GM12878 (cell line): Measurements from ENCODE around the gene TSR3. TPM values are rescaled to one million over a fixed set of nuclear protein-coding genes. Genes with fewer than 3 reads are reported as not detected.

Experiments
- ATAC-seq: fragments of 200-7000 bp; cut with Tn5 transposase; 3 replicates; pipeline ENCODE4 v1.9.1; 2020; ENCODE audit warnings: mild to moderate bottlenecking, moderate library complexity
- BruUV-seq: library from RNA; stranded (reverse); fragments of 400-500 nt; replicated peaks from 2 replicates; lab custom pipeline; 2021; lab: Mats Ljungman, UMichigan
- CTCF ChIA-PET: fragments of 300-600 bp; sonication (Branson Sonifier 250); formaldehyde crosslinking; extraction: SDS; loops from one replicate; lab custom pipeline; 2021; ENCODE audit warnings: inconsistent platforms; lab: Yijun Ruan, JAX
- POLR2A ChIA-PET: fragments of 350-600 bp; formaldehyde crosslinking; extraction: SDS; loops from one replicate; lab custom pipeline; 2021; ENCODE audit warnings: inconsistent platforms; lab: Charles Lee
- RAD21 ChIA-PET: fragments of 300-600 bp; sonication (Branson Sonifier 250); formaldehyde crosslinking; loops from one replicate; lab custom pipeline; 2023; ENCODE audit warnings: antibody characterized with exemption; ENCODE audit not compliant: unreplicated experiment; lab: Charles Lee
- SMC1A ChIA-PET: fragments of 300-600 bp; sonication (Branson Sonifier 250); formaldehyde crosslinking; loops from one replicate; lab custom pipeline; 2023; ENCODE audit not compliant: unreplicated experiment, uncharacterized antibody; lab: Charles Lee
- DNase-seq: peaks from one replicate; pipeline ENCODE4 v3.0.0-alpha.2; 2011; ENCODE audit warnings: low read depth, low spot score
- FAIRE-seq: peaks from 3 replicates; lab custom pipeline; 2011; peaks lifted over from hg19 to GRCh38; lab: Jason Lieb, UNC
- H2AFZ ChIP-seq: 2 replicates; pipeline ENCODE4 v1.6.0; 2011; ENCODE audit warnings: low read depth, low read length, control low read depth; ENCODE audit not compliant: control insufficient read depth
- H3K27ac ChIP-seq: 2 replicates; pipeline ENCODE4 v1.5.1; 2011; ENCODE audit warnings: control low read depth; ENCODE audit not compliant: control insufficient read depth, insufficient read depth
- H3K27me3 ChIP-seq, 2 experiments: replicated peaks in 1 of 2; 2 replicates each; pipeline versions ENCODE4 v1.6.0 to v1.6.1; 2011; ENCODE audit warnings: low read length in 1 of 2; ENCODE audit not compliant: control insufficient read depth in 2 of 2, insufficient read depth in 2 of 2
- H3K36me3 ChIP-seq, 2 experiments: 2 replicates each; pipeline ENCODE4 v1.5.1; 2011; ENCODE audit warnings: low read length in 1 of 2; ENCODE audit not compliant: control insufficient read depth in 2 of 2, insufficient read depth in 2 of 2
- H3K4me1 ChIP-seq: 2 replicates; pipeline ENCODE4 v1.6.1; 2011; ENCODE audit warnings: mild to moderate bottlenecking, low read length, moderate library complexity, mixed read lengths; ENCODE audit not compliant: control insufficient read depth, insufficient read depth
- H3K4me2 ChIP-seq: 2 replicates; pipeline ENCODE4 v1.6.0; 2011; ENCODE audit warnings: control low read depth; ENCODE audit not compliant: control insufficient read depth, insufficient read depth
- H3K4me3 ChIP-seq: fragments of 200-600 bp; sonication (generic); 2 replicates; pipeline ENCODE4 v1.5.1; 2016
- H3K79me2 ChIP-seq: 2 replicates; pipeline ENCODE4 v1.6.0; 2011; ENCODE audit warnings: low read length; ENCODE audit not compliant: control insufficient read depth, insufficient read depth
- H3K9ac ChIP-seq: 2 replicates; pipeline ENCODE4 v1.8.0; 2011; ENCODE audit warnings: low read length, control low read depth, mixed read lengths; ENCODE audit not compliant: control insufficient read depth, insufficient read depth
- H3K9me3 ChIP-seq: replicated peaks from 3 replicates; pipeline ENCODE4 v1.5.1; 2011; ENCODE audit warnings: mild to moderate bottlenecking, low read length; ENCODE audit not compliant: control insufficient read depth, insufficient read depth
- H4K20me1 ChIP-seq: 2 replicates; pipeline ENCODE4 v1.6.0; 2011; ENCODE audit not compliant: control insufficient read depth, insufficient read depth
- BHLHE40 ChIP-seq, 2 experiments: fragments of 450-650 bp in 1 of 2; IDR thresholded peaks; 2 replicates each; pipeline ENCODE4 v1.6.1; 2011 to 2017; ENCODE audit warnings: low read depth in 2 of 2, borderline replicate concordance in 1 of 2, improper control_type of control experiment in 1 of 2, low read length in 1 of 2, mild to moderate bottlenecking in 1 of 2
- CREB1 ChIP-seq: IDR thresholded peaks from 2 replicates; pipeline ENCODE4 v1.6.1; 2012; ENCODE audit warnings: low read depth, mild to moderate bottlenecking, inconsistent platforms
- DPF2 ChIP-seq: fragments of 450-650 bp; IDR thresholded peaks from 2 replicates; pipeline ENCODE4 v1.6.1; 2017; ENCODE audit warnings: mild to moderate bottlenecking
- E4F1 ChIP-seq: fragments of 450-650 bp; IDR thresholded peaks from 2 replicates; pipeline ENCODE4 v1.6.1; 2018; ENCODE audit warnings: borderline replicate concordance, mild to moderate bottlenecking; ENCODE audit not compliant: partially characterized antibody
- HDAC6 ChIP-seq: fragments of 200-600 bp; sonication (generic); IDR thresholded peaks from one replicate; pipeline ENCODE4 v1.8.0; 2017; ENCODE audit warnings: antibody characterized with exemption; ENCODE audit not compliant: unreplicated experiment
- KLF5 ChIP-seq: fragments of 450-650 bp; IDR thresholded peaks from 2 replicates; pipeline ENCODE4 v1.6.1; 2014; ENCODE audit warnings: mild to moderate bottlenecking; ENCODE audit not compliant: partially characterized antibody
- MYB ChIP-seq: fragments of 150-350 bp; IDR thresholded peaks from 2 replicates; pipeline ENCODE4 v1.6.1; 2014; ENCODE audit warnings: mild to moderate bottlenecking, low read depth, low read length, borderline replicate concordance
- POLR2A ChIP-seq: IDR thresholded peaks from 2 replicates; pipeline ENCODE4 v1.6.1; 2011; ENCODE audit warnings: low read depth, mild to moderate bottlenecking, low read length
- POLR2AphosphoS2 ChIP-seq: IDR thresholded peaks from 2 replicates; pipeline ENCODE4 v1.6.1; 2011; ENCODE audit warnings: low read depth, mild to moderate bottlenecking, low read length, improper control_type of control experiment, moderate library complexity
- RAD51 ChIP-seq: fragments of 450-650 bp; IDR thresholded peaks from 2 replicates; pipeline ENCODE4 v1.6.1; 2016; ENCODE audit warnings: moderate library complexity, mild to moderate bottlenecking, inconsistent platforms
- SMAD1 ChIP-seq: fragments of 450-650 bp; IDR thresholded peaks from 2 replicates; pipeline ENCODE4 v1.6.1; 2018; ENCODE audit warnings: mild to moderate bottlenecking, low read depth; ENCODE audit not compliant: partially characterized antibody
- SMAD5 ChIP-seq: IDR thresholded peaks from 2 replicates; pipeline ENCODE4 v1.6.1; 2016; ENCODE audit warnings: antibody characterized with exemption, low read depth
- STAT1 ChIP-seq: fragments of 450-650 bp; conservative IDR thresholded peaks from 2 replicates; pipeline ENCODE4 v1.6.1; 2014; ENCODE audit warnings: antibody characterized with exemption, mild to moderate bottlenecking
- SUZ12 ChIP-seq: fragments of 200-600 bp; sonication (generic); IDR thresholded peaks from one replicate; pipeline ENCODE4 v1.6.1; 2018; ENCODE audit warnings: antibody characterized with exemption, mild to moderate bottlenecking; ENCODE audit not compliant: unreplicated experiment
- TBL1XR1 ChIP-seq: IDR thresholded peaks from 2 replicates; pipeline ENCODE4 v1.6.1; 2012; ENCODE audit warnings: low read depth, low read length, improper control_type of control experiment
- ZNF207 ChIP-seq: fragments of 450-650 bp; IDR thresholded peaks from 2 replicates; pipeline ENCODE4 v1.6.1; 2014; ENCODE audit warnings: antibody characterized with exemption, mild to moderate bottlenecking, borderline replicate concordance
- WGBS: methylation state at CpG from one replicate; pipeline ENCODE4 v1.1.6; 2016; ENCODE audit warnings: low lambda C conversion rate; ENCODE audit not compliant: insufficient replicate concordance, insufficient coverage; ENCODE audit errors: missing lambda C conversion rate; 5-methylcytosine and 5-hydroxymethylcytosine counted together
- in situ Hi-C: fragments of 300-500 bp; cut with MboI; formaldehyde crosslinking; loops from 9 replicates; pipeline ENCODE4 v1.14.3; 2018; ENCODE audit warnings: mixed read lengths
- intact Hi-C: fragments of 100-400 bp; cut with micrococcal nuclease; formaldehyde crosslinking; loops from one replicate; pipeline ENCODE4 v1.14.2; 2022; ENCODE audit not compliant: unreplicated experiment
- polyA plus RNA-seq, 11 experiments: library from polyadenylated mRNA; depleted of rRNA in 4 of 11; unstranded in 6 of 11; stranded (reverse) in 5 of 11; fragments of >200 nt; fragmentation: Nextera tagmentation in 4 of 11; fragmentation: Illumina TruSeq in 1 of 11; extraction: Ambion mirVana in 4 of 11; extraction: Trizol in 1 of 11; gene quantifications; 1 replicate in 1 of 11; 2 replicates in 10 of 11; pipeline versions ENCODE4 v1.2.1 to v1.2.3, GENCODE V29; 2011 to 2016; ENCODE audit warnings: inconsistent platforms in 2 of 11, missing spikeins in 2 of 11, low read depth in 1 of 11
- total RNA-seq, 4 experiments: library from RNA; depleted of rRNA in 3 of 4; stranded (reverse); fragments of >200 nt in 3 of 4; fragmentation: Illumina TruSeq in 1 of 4; extraction: Trizol in 1 of 4; gene quantifications; 2 replicates each; pipeline versions ENCODE4 v1.2.1 to v1.2.3, GENCODE V29; 2013 to 2021
- TF ChIP-seq, protein P1 (sequence below): fragments of 450-650 bp; conservative IDR thresholded peaks from 2 replicates; pipeline ENCODE4 v1.6.1; 2017; ENCODE audit warnings: mild to moderate bottlenecking, moderate library complexity

TSR3 gene
- total and polyA plus RNA-seq, 10 of the 15 experiments (the other 5 are each of a cell fraction or from before 2014, with no cell fraction given), result 3.4 to 108 (median 46.9) TPM

GRCh38 chr16:1375298-1375640 is 23.6 kb upstream of the TSR3 start (continued):
- TF ChIP-seq, protein P1, sequence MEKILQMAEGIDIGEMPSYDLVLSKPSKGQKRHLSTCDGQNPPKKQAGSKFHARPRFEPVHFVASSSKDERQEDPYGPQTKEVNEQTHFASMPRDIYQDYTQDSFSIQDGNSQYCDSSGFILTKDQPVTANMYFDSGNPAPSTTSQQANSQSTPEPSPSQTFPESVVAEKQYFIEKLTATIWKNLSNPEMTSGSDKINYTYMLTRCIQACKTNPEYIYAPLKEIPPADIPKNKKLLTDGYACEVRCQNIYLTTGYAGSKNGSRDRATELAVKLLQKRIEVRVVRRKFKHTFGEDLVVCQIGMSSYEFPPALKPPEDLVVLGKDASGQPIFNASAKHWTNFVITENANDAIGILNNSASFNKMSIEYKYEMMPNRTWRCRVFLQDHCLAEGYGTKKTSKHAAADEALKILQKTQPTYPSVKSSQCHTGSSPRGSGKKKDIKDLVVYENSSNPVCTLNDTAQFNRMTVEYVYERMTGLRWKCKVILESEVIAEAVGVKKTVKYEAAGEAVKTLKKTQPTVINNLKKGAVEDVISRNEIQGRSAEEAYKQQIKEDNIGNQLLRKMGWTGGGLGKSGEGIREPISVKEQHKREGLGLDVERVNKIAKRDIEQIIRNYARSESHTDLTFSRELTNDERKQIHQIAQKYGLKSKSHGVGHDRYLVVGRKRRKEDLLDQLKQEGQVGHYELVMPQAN, result no peak
- no peak for TF ChIP-seq POLR2A

DNA sequence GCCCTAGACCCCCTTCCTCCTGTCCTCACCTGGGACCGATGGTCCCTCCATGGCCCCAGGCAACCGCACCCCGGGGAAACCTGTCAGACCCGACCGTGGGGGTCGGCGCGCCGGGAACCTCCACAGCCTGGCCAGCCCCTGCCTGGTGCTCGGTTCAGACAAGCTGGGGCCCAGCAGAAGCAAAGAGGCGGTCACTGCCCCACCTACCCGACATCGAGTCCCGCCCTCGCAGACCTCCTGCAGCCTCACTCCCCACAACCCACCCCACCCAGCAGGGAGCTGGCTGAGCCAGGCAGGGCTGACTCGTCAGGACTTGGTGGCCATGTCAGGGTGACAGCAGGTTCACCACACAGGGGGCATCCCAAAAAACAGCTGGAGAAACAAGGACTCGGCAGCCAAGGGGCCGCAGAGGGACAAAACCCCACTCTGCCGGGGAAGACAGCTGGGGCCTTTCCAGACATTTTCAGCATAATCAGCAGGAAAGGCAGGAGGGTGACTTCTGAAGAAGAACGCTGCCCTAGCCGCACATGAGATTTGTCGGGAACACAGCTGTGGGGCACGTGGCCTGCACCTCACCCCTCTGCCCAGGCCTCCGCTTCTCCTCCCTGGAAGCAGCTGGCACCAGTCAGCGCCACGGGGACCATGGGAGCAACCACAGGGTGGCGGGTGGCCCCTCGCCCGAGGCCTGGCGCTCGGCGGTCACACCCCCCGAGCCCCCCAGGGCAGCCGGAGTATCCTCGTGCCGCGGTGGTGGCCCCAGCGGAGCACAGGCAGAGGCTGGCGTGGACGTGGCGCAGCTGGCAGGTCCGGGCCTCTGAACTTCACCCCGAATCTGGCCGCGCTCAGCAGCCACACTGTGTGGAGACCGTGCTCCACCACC is 23.0 kb upstream of the TSR3 start:
- H3K27me3 ChIP-seq, result no peaks in the 10 kb centered on the region
- no peaks in the 10 kb centered on the region for H3K9me3 ChIP-seq
- no peak overlapping the region for H3K4me2 ChIP-seq
- no peak for ATAC-seq
- BruUV-seq, result no TSS peak
- H3K36me3 ChIP-seq, result peaks cover 0 to 4% of the 10 kb centered on the region in 2 experiments; a peak in 2 of 4 replicates
- in situ Hi-C loops (no loop called here), intact Hi-C loops (no loop called here)
- POLR2A ChIA-PET, result no interaction called here
- H3K4me1 ChIP-seq, result peaks cover 8% of the 10 kb centered on the region; the same call in 1 of the 2 replicates
- no peak overlapping the region for H3K9ac ChIP-seq
- CTCF ChIA-PET, result no interaction called here
- RAD21 ChIA-PET, result no interaction called here
- no peak for DNase-seq
- H3K4me3 ChIP-seq, result no peak overlapping the region
- H3K27ac ChIP-seq, result no peak overlapping the region
- no peak for FAIRE-seq
- H2AFZ ChIP-seq, result no peak overlapping the region
- peaks cover 18% of the 10 kb centered on the region for H3K79me2 ChIP-seq
- SMC1A ChIA-PET, result no interaction called here
- 94% methylated on average over 46 of the region's 46 CpGs for WGBS
- no peaks in the 10 kb centered on the region for H4K20me1 ChIP-seq
- TF ChIP-seq BHLHE40 (IDR thresholded peaks at IDR 0.05; ENCODE audit: borderline replicate concordance in 1 of 2, low read depth in 2 of 2, low read length in 1 of 2) (no peak), CREB1 (no peak), RAD51 (no peak), STAT1 (no peak), SMAD5 (no peak), KLF5 (no peak), DPF2 (no peak), ZNF207 (no peak), HDAC6 (no peak), POLR2AphosphoS2 (no peak), SUZ12 (no peak), TBL1XR1 (no peak), E4F1 (no peak), SMAD1 (no peak), MYB (no peak)
- TF ChIP-seq, protein P1, result no peak
